Activated CD4-positive, alpha-beta T cell treated with anti-CD3 and anti-CD28 coated beads for 24 hours (primary cell): Measurements from ENCODE around the gene AMOTL1.

Experiments
- DNase-seq, 2 donors: peaks; one replicate each; pipeline ENCODE4 v3.0.0-alpha.2; 2020; ENCODE audit warnings: low read depth in 2 of 2

AMOTL1 gene

GRCh38 chr11:94746721-94747120, 21.4 kb upstream of the AMOTL1 start:
- no peak for DNase-seq

DNA sequence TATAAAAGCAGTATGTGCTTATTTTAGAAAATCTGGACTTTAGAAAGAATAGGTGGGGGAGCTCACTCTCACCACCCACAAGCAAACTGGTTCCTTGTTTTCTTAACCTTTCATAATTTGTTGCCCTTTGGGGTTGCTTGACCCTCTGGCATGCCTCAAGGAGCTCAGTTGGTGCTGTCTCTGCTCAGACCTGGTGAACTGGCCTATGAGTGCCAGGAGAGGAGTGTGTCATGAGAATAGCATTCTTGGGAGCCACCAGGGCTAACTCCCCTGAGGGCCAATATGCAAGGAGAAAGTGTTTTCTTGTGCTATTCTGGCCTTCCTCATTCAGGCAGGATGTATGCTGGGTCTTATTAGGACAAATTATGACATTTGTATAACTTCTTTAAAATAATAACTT, 21.0 kb upstream of the AMOTL1 start:
- DNase-seq = no peak

- no peak for DNase-seq
These were observed 20.5 kb upstream of the AMOTL1 start for GRCh38 chr11:94747601-94748041.

GRCh38 chr11:94749369-94749768, 18.8 kb upstream of the AMOTL1 start:
- DNase-seq = no peak

GRCh38 chr11:94750319-94751217, 17.6 kb upstream of the AMOTL1 start:
- no peak for DNase-seq

DNA sequence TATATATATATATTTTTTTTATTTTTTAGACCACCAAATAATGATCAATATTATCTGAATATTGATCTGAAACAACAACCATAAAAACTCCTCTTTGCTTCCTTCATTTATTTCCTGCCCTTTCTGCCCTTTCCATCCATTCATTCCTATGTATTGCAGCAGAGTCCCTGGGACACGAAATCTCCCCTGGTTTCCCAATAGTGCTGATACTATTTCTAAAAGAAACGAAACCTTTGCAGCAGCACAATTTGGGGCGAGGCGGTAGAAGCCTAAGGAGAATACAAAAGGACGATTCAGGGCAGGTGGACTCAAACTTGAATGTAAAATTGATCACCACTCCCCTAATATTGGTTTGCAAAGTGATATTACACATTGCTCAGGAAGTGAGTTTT, 16.9 kb upstream of the AMOTL1 start:
- no peak for DNase-seq

DNA sequence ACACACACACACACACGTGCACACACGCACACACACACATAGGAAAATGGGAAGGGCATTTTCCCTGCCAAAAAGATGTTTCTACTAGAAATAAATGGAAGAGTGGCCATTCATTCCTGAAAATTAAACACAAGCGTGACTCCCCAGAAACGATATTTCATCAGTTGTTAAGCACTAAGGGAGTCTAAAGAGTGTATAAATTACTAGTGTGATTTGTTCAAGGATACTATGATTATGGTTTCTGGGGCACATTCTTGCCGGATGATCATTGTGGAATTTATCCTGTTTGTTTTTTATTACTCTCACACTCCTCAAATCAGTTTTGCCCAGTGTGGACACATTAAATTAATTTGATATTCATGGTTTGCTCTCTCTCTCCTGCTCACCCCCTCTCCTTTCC, 16.4 kb upstream of the AMOTL1 start:
- no peak for DNase-seq

DNA sequence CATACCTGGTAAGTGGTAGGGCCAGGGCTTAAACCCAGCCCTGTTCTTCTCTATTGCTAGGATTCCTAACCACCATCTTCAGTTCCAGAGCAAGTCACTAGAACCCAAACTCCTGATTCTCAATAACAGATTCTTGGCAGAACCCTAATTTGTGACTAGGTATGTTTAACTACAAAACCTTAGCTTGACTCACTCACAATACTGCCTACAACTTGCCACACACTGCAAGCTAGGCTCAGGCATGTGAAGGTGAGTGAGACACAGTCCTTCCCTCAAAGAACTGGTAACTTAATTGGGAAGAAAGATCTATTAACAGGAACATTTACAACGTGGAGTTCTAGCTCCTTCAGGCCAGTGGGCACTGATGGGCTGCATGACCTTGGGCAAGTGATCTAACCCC, 14.5 kb upstream of the AMOTL1 start:
- no peak for DNase-seq

DNA sequence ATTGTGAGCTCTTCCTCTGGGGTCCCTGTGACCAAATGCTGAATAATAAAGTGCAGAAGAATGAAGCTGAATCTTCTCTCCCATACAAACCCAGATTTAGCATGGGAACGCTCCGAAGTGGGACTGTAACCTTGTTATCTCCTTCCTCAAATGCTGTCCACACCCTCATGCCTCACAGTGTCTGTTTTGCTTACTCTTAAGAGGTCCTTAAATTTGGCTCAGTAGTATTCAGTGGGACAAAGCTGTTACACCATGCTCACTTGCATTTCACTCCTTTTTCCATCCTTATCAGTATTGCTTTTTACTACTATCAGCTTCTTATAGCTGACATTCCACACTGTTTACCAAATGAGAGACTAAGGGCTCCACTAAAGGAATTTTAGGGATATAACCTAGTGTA, 13.8 kb upstream of the AMOTL1 start:
- DNase-seq = no peak

GRCh38 chr11:94754819-94755218, 13.3 kb upstream of the AMOTL1 start:
- no peak for DNase-seq

GRCh38 chr11:94755494-94755893, 12.7 kb upstream of the AMOTL1 start:
- DNase-seq = no peak

DNA sequence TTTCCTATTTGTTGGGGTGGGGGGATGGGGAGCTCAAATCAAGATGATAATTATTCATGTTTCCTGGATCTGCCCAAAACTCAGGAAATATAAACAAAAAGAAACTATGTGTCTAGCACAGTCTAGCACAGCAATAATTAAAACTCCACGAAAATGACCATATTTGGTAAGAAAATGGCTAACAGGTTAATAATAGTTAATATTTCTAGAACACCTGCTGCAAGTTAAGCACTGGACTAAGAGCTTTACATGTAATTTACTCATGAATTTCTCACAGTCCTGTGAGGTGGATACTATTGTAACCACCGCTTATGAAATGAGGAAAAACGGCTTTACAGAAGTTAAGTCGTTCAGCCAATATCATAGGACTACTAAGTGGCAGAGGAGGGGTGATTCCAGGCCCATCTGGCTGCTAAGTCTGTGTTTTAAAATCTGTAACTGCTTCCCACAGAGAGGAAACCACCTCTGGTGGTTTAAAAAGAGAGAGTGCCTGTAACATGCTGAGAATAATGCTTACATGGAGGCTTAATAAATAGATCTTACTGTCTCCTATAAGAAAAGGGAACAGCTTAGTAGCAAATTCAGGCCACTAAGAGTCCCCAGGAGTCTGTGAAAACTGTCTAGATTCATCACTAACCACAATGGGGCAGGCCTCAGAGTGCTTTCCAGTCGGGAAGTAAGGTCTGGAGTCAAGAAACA, 11.0 kb upstream of the AMOTL1 start:
- no peak for DNase-seq

- no peak for DNase-seq
These were observed 9.5 kb upstream of the AMOTL1 start for GRCh38 chr11:94758666-94759065.

GRCh38 chr11:94759522-94759921, 8.6 kb upstream of the AMOTL1 start:
- no peak for DNase-seq

- no peak for DNase-seq
These were observed 7.9 kb upstream of the AMOTL1 start for GRCh38 chr11:94760296-94760695.

GRCh38 chr11:94762208-94762607, 5.9 kb upstream of the AMOTL1 start:
- DNase-seq = no peak

- DNase-seq = no peak
These were observed 5.2 kb upstream of the AMOTL1 start for GRCh38 chr11:94762995-94763394.

DNA sequence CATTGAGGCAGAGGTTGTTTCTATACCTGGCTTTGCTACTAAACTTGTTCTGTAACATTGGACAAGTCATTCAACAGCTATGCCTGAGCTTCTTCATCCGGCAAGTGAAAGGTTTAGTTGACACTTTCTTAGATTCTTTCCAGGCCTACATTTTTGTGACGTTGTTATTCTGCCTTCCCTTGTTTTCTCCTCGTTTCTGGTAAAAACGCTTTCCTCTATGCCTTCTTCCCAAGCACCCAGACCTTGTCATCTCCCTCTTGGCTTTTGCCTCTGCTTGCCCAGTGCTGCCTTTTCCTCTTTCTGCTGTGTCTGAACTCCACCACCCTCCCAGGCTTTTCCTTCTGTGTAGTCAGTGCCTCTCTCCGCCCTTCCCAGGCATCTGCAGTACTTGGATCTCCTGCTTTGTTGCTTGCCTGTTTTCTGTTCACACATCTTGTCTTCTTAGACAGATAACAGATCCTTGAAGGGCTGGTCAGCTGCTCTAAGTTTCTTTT, 1.4 kb upstream of the AMOTL1 start:
- DNase-seq = no peak

DNA sequence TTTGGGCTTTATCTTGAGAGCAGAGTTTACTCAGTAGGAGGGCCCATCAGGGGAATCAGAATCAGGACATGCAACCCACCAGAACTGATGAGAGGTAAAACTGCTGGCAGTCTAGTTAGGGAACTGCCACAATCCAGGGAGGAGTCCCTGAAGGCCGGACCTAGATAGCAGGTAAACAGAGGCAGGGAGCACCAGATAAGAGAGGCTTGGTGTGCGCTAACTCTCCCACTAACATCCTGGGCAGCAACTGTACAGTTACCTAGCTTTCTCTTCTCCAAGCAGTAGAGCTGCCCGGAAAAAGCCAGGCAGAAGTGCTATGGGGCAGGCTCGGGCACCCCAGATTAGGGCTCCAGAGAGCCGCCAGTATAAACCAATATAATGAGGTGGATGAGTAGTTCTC, 865 bp upstream of the AMOTL1 start:
- no peak for DNase-seq

- no peak for DNase-seq
These were observed 716 bp downstream of the AMOTL1 start for GRCh38 chr11:94768602-94769541.

- no peak for DNase-seq
These were observed 1.7 kb downstream of the AMOTL1 start for GRCh38 chr11:94769880-94770279.

- no peak for DNase-seq
These were observed 2.5 kb downstream of the AMOTL1 start for GRCh38 chr11:94770563-94771120.
